H9 (cell line): Measurements from ENCODE around the gene RPS15A. TPM values are rescaled to one million over a fixed set of nuclear protein-coding genes. Genes with fewer than 3 reads are reported as not detected.

ENCODE experiments used
- DNase-seq: peaks from one replicate; pipeline ENCODE4 v3.0.0-alpha.2; 2017
- H2AFZ ChIP-seq: one replicate; pipeline ENCODE4 v1.6.1; 2013; ENCODE audit warnings: mild to moderate bottlenecking, low read length, control low read depth, moderate library complexity
- H2AK5ac ChIP-seq: 2 replicates; pipeline ENCODE4 v1.6.1; 2013; ENCODE audit warnings: low read length, control low read depth, mixed read lengths; ENCODE audit not compliant: insufficient read length
- H2BK120ac ChIP-seq: one replicate; pipeline ENCODE4 v1.6.1; 2013; ENCODE audit warnings: low read depth, mild to moderate bottlenecking, low read length, control low read depth, inconsistent platforms; ENCODE audit not compliant: poor library complexity, severe bottlenecking
- H2BK12ac ChIP-seq: 2 replicates; pipeline ENCODE4 v1.6.1; 2013; ENCODE audit warnings: low read length, control low read depth, mixed read lengths, low read depth; ENCODE audit not compliant: insufficient read length
- H2BK15ac ChIP-seq: 2 replicates; pipeline ENCODE4 v1.6.1; 2013; ENCODE audit warnings: low read depth, low read length, control low read depth
- H2BK20ac ChIP-seq: one replicate; pipeline ENCODE4 v1.6.1; 2013; ENCODE audit warnings: low read depth, mild to moderate bottlenecking, low read length, control low read depth, inconsistent platforms; ENCODE audit not compliant: poor library complexity, severe bottlenecking
- H2BK5ac ChIP-seq: 2 replicates; pipeline ENCODE4 v1.6.1; 2013; ENCODE audit warnings: low read length, control low read depth, mixed read lengths; ENCODE audit not compliant: insufficient read length
- H3K14ac ChIP-seq: 2 replicates; pipeline ENCODE4 v1.6.1; 2013; ENCODE audit warnings: low read length, control low read depth; ENCODE audit not compliant: insufficient read depth
- H3K18ac ChIP-seq: 2 replicates; pipeline ENCODE4 v1.6.1; 2013; ENCODE audit warnings: low read depth, mild to moderate bottlenecking, mixed read lengths, low read length, control low read depth; ENCODE audit not compliant: insufficient read length
- H3K23ac ChIP-seq: 2 replicates; pipeline ENCODE4 v1.6.1; 2013; ENCODE audit warnings: low read length, control low read depth, mixed read lengths, low read depth; ENCODE audit not compliant: insufficient read length
- H3K23me2 ChIP-seq: 2 replicates; pipeline ENCODE4 v1.6.1; 2013; ENCODE audit warnings: low read depth, mild to moderate bottlenecking, mixed read lengths, low read length, control low read depth; ENCODE audit not compliant: insufficient read length, poor library complexity, severe bottlenecking
- H3K27ac ChIP-seq: 2 replicates; pipeline ENCODE4 v1.5.1; 2013; ENCODE audit warnings: low read length, control low read depth, mixed read lengths, low read depth; ENCODE audit not compliant: insufficient read length
- H3K27me3 ChIP-seq: 2 replicates; pipeline ENCODE4 v1.6.1; 2013; ENCODE audit warnings: low read length, control low read depth, inconsistent platforms; ENCODE audit not compliant: insufficient read depth
- H3K4ac ChIP-seq: 2 replicates; pipeline ENCODE4 v1.6.1; 2013; ENCODE audit warnings: low read depth, mild to moderate bottlenecking, control low read depth, inconsistent platforms, low read length, moderate library complexity
- H3K4me1 ChIP-seq: 2 replicates; pipeline ENCODE4 v1.6.1; 2013; ENCODE audit warnings: low read length, control low read depth, inconsistent platforms; ENCODE audit not compliant: insufficient read depth
- H3K4me2 ChIP-seq: 2 replicates; pipeline ENCODE4 v1.6.1; 2013; ENCODE audit warnings: low read length, control low read depth, mixed read lengths; ENCODE audit not compliant: insufficient read length, insufficient read depth
- H3K56ac ChIP-seq: 2 replicates; pipeline ENCODE4 v1.6.1; 2013; ENCODE audit warnings: low read depth, mild to moderate bottlenecking, mixed read lengths, low read length, control low read depth; ENCODE audit not compliant: insufficient read length
- H3K79me1 ChIP-seq: 2 replicates; pipeline ENCODE4 v1.6.1; 2013; ENCODE audit warnings: low read depth, mild to moderate bottlenecking, moderate library complexity, low read length, control low read depth, inconsistent platforms; ENCODE audit not compliant: insufficient read depth, poor library complexity, severe bottlenecking
- H3K79me2 ChIP-seq: 2 replicates; pipeline ENCODE4 v1.6.1; 2013; ENCODE audit warnings: low read length, control low read depth, inconsistent platforms; ENCODE audit not compliant: insufficient read depth
- H3K9ac ChIP-seq: 2 replicates; pipeline ENCODE4 v1.6.1; 2013; ENCODE audit warnings: low read length, control low read depth, mixed read lengths; ENCODE audit not compliant: insufficient read length; ENCODE audit errors: extremely low read depth
- H3K9me3 ChIP-seq: one replicate; pipeline ENCODE4 v1.6.1; 2013; ENCODE audit warnings: low read depth, low read length, inconsistent platforms; ENCODE audit not compliant: control insufficient read depth
- H3T11ph ChIP-seq: one replicate; pipeline ENCODE4 v1.6.1; 2013; ENCODE audit warnings: mild to moderate bottlenecking, low read length, control low read depth, inconsistent platforms
- H4K20me1 ChIP-seq: one replicate; pipeline ENCODE4 v1.6.1; 2013; ENCODE audit not compliant: control insufficient read depth, insufficient read length, insufficient read depth
- H4K5ac ChIP-seq: 2 replicates; pipeline ENCODE4 v1.6.1; 2013; ENCODE audit warnings: low read depth, mild to moderate bottlenecking, mixed read lengths, low read length, control low read depth; ENCODE audit not compliant: insufficient read length
- H4K8ac ChIP-seq: replicated peaks from 2 replicates; pipeline ENCODE4 v1.6.1; 2013; ENCODE audit warnings: low read length, control low read depth, mixed read lengths, low read depth; ENCODE audit not compliant: insufficient read length
- H4K91ac ChIP-seq: 2 replicates; pipeline ENCODE4 v1.6.1; 2013; ENCODE audit warnings: low read depth, mild to moderate bottlenecking, moderate library complexity, mixed read lengths, low read length, control low read depth; ENCODE audit not compliant: insufficient read length
- H3K27ac Mint-ChIP-seq, 3 experiments: 2 replicates in 2 of 3; 3 replicates in 1 of 3; pipeline ENCODE4 v1.8.0; 2020 to 2021; ENCODE audit warnings: mixed read lengths in 3 of 3, mild to moderate bottlenecking in 1 of 3, moderate library complexity in 1 of 3
- H3K27me3 Mint-ChIP-seq: 2 replicates; pipeline ENCODE4 v1.8.0; 2021; ENCODE audit warnings: low read depth, mild to moderate bottlenecking, moderate library complexity, mixed read lengths
- H3K36me3 Mint-ChIP-seq, 3 experiments: 2 replicates in 2 of 3; 3 replicates in 1 of 3; pipeline ENCODE4 v1.8.0; 2020 to 2021; ENCODE audit warnings: low read depth in 3 of 3, mixed read lengths in 3 of 3; ENCODE audit not compliant: insufficient read depth in 1 of 3
- H3K4me1 Mint-ChIP-seq, 2 experiments: 2 replicates each; pipeline ENCODE4 v1.8.0; 2020; ENCODE audit warnings: mixed read lengths in 2 of 2
- H3K4me3 Mint-ChIP-seq, 2 experiments: 2 replicates in 1 of 2; 3 replicates in 1 of 2; pipeline ENCODE4 v1.8.0; 2020 to 2021; ENCODE audit warnings: mild to moderate bottlenecking in 2 of 2, mixed read lengths in 2 of 2, moderate library complexity in 1 of 2
- H3K9me3 Mint-ChIP-seq, 2 experiments: 2 replicates in 1 of 2; 3 replicates in 1 of 2; pipeline ENCODE4 v1.8.0; 2020; ENCODE audit warnings: mild to moderate bottlenecking in 2 of 2, mixed read lengths in 2 of 2, moderate library complexity in 1 of 2
- WGBS: extraction: QIAGEN DNeasy Blood & Tissue Kit; methylation state at CpG from one replicate; pipeline ENCODE4 v1.1.7; 2013; ENCODE audit warnings: missing lambda C conversion rate, low lambda C conversion rate, mixed read lengths; ENCODE audit not compliant: insufficient read length; ENCODE audit errors: extremely low coverage; 5-methylcytosine and 5-hydroxymethylcytosine counted together
- total RNA-seq: library from RNA; stranded (reverse); gene quantifications from 2 replicates; pipeline ENCODE4 v1.2.1, GENCODE V29; 2021
- TF ChIP-seq, protein P1 (sequence below): fragments of 200-600 bp; sonication (generic); conservative IDR thresholded peaks from 3 replicates; pipeline ENCODE4 v1.8.0; 2021; ENCODE audit warnings: antibody characterized with exemption, mild to moderate bottlenecking

Gene RPS15A
- total RNA-seq, 1 experiment from 2014 or later = 1,990 TPM

DNA sequence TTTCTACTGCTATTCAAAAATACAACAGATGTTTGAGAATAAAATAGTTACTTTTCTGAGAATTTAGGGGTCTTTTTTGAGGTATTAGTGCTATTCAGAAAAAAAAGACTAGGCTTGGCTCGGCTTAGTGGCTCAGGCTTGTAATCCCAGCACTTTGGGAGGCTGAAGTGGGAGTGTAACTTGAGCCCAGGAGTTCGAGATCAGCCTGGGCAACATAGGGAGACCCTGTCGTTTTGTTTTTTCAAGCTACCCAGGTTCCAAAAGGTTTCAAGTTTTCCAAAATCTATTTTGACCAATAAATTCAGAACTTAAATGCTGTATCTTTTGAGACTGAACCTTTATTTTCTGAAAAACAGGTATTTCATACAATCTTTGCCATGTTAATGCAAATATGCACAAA is 14.4 kb upstream of the RPS15A start:
- H4K20me1 ChIP-seq = no peaks in the 10 kb centered on the region
- H3K14ac ChIP-seq = no peak overlapping the region
- H4K5ac ChIP-seq = no peak overlapping the region
- no peaks in the 10 kb centered on the region for H3K9me3 ChIP-seq
- 0 out of 7 replicates have a peak overlapping the region, but pooled peaks of 2 of the 3 experiments have one; percentile 26 to 92 for H3K27ac Mint-ChIP-seq
- no peak overlapping the region for H2AK5ac ChIP-seq
- H4K8ac ChIP-seq = no peak overlapping the region
- H3K56ac ChIP-seq = no peak overlapping the region
- H3K27ac ChIP-seq = no peak overlapping the region
- no peak overlapping the region for H2BK15ac ChIP-seq
- TF ChIP-seq, protein P1, sequence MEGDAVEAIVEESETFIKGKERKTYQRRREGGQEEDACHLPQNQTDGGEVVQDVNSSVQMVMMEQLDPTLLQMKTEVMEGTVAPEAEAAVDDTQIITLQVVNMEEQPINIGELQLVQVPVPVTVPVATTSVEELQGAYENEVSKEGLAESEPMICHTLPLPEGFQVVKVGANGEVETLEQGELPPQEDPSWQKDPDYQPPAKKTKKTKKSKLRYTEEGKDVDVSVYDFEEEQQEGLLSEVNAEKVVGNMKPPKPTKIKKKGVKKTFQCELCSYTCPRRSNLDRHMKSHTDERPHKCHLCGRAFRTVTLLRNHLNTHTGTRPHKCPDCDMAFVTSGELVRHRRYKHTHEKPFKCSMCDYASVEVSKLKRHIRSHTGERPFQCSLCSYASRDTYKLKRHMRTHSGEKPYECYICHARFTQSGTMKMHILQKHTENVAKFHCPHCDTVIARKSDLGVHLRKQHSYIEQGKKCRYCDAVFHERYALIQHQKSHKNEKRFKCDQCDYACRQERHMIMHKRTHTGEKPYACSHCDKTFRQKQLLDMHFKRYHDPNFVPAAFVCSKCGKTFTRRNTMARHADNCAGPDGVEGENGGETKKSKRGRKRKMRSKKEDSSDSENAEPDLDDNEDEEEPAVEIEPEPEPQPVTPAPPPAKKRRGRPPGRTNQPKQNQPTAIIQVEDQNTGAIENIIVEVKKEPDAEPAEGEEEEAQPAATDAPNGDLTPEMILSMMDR = no peak
- no peak overlapping the region for H2BK120ac ChIP-seq
- no peaks in the 10 kb centered on the region for H3K79me1 ChIP-seq
- H4K91ac ChIP-seq = no peak overlapping the region
- H3K9me3 Mint-ChIP-seq = no peaks in the 10 kb centered on the region; a peak in 1 of 5 replicates
- H3K23ac ChIP-seq = no peak overlapping the region
- no peak overlapping the region for H2BK12ac ChIP-seq
- no peaks in the 10 kb centered on the region for H3K27me3 ChIP-seq
- H2BK20ac ChIP-seq = no peak overlapping the region
- peaks cover 49 to 51% of the 10 kb centered on the region in 2 experiments for H3K4me1 Mint-ChIP-seq
- H3T11ph ChIP-seq = no peak overlapping the region
- DNase-seq = peak; percentile 42
- no peak overlapping the region for H2AFZ ChIP-seq
- H3K4me3 Mint-ChIP-seq = peak overlapping the region in 1 of 2 experiments; percentile 58; a peak in 2 of 5 replicates
- no peaks in the 10 kb centered on the region for H3K4me1 ChIP-seq
- no peak overlapping the region for H3K4ac ChIP-seq
- peaks cover 10% of the 10 kb centered on the region for H3K23me2 ChIP-seq
- no peak overlapping the region for H3K9ac ChIP-seq
- H3K79me2 ChIP-seq = peaks cover 15% of the 10 kb centered on the region
- WGBS = no CpG with 5 or more reads among the region's 3 CpGs
- no peaks in the 10 kb centered on the region for H3K27me3 Mint-ChIP-seq
- H3K18ac ChIP-seq = no peak overlapping the region
- no peak overlapping the region for H2BK5ac ChIP-seq
- no peak overlapping the region for H3K4me2 ChIP-seq
- peaks cover 22 to 34% (median 32%) of the 10 kb centered on the region in 3 experiments for H3K36me3 Mint-ChIP-seq
